Measurements from ENCODE around the gene CROCC.

The CROCC gene

DNA sequence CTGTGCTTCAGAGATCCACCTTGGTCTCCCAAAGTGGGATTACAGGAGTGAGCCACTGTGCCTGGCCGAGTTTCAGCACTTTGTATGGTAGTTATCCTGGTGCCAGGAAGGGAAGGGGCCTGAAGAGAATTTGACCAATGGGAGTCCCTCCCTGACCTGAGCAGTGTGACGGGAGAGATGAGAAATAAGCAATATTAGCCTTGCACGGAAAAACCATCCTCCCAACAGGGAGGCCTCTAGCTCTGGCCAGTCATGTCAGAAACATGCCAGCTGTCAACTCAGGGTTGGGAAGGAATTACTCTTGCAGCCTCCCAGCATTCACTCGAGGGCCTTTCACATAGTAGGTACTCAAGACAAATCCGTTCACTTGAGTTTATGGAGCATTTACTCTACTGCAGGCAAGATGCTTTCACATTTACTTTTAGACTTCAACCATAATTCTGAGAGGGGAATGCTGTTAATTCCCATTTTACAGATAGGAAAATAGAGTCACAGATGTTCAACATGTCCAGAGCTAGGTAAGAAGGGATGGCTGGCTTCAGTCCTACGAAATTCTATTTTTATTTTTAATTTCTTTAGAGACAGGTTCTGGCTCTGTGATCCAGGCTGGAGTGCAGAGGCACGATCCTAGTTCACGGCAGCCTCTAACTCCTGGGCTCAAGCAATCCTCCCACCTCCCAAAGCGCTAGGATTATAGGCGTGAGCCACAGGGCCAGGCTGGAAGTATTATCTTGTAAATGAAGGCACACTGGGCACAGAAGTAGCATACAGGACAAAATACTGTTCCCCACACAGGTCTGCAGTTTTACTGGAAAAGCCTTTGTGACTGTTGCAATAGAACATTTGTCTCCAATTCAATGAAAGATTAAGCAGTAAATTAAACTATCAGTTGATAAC is 93.2 kb downstream of the CROCC start:
- DNase-seq = no peak

DNA sequence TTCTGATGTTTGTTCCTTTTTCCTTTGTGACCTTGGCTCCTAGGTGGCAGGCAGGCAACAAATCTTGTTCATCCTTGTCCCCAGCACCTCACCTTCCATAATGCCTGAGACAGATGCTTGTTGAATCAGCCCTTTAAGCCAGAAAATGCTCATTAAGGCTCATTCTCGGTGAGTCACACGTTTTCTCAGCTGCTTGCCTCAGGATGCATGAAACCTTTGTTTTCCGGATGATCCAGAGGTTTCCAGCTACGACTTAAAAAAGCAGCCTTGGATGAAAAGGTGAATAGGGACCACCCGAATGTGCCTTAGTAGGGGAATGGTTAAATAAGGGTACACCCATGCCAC is 94.6 kb downstream of the CROCC start:
- DNase-seq = no peak

DNA sequence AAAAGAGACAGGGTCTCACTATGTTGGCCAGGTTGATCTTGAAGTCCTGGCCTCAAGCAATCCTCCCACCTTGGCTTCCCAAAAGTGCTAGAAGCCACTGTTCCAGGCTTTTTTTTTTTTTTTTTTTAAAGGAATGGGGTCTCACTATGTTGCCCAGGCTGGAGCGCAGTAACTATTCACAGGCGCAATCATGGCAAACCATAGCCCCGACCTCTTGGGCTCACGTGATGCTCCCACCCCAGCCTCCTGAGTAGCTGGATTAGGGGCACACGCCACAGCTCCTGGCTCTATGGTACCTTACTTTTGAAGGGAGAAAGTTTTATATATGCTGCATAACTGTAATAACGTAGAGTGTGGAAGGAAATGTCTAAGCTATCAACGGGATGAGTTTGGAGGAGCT is 95.7 kb downstream of the CROCC start:
- no peak for DNase-seq

DNA sequence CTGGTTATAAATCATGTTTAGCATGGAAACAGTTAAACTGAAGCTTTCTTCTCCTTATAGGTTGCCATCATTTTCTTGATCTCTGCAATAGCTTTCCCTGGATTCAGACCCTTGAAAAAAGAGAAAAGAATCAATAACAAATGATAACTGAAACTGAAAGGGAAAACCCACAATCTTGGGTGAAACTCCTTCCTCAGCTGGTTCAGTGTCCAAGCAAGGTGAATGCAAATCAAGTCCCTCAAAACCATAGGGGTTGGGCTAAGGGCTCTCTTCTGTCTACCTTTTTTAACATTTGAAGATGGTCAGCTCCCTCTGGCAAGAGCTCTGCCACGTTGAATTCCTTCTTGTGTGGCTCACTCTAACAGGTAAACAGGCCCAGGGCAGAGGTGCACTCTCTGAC is 97.1 kb downstream of the CROCC start:
- no peak for DNase-seq

DNA sequence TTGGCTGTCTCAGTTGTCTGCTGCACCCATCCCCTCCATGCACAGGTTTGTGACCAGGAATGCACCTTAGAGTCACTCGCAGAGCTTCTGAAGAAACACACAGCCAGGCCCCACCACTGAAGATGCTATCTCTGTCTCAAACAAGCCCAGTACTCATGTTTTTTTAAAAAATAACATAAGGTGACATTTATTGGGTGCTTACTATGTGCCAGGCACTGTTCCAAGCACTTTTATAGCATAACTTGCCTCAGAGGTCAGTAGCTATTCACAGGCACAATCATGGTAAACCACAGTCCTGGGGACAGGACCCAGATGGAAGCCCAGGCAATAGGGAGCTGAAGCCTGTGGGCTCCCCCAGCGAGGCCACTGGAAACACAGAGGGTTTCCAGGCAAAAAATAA is 98.8 kb downstream of the CROCC start:
- DNase-seq = no peak

DNA sequence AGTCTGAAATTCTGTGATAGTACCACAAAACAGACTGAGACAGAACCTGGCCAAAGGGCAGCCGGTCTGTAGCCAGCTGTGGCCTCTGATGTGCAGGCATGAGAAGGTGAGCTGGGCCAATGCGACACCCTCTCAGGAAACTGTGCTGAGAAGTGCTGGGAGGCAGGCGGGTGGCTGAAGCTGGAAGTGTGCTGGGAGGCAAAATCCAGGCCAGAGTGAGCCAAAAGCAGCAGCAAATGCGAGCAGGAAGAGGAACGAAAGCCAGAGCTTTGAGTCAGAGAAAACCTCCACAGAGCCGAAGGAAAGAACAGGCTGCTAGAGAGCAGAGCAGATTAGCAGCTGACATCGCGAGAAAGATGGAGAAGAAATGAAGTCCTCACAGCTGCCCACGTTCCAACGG is 100.2 kb downstream of the CROCC start:
- no peak for DNase-seq
